GM21367 (cell line): ENCODE measurements around the gene PLEKHA7.

ENCODE experiments used
- ATAC-seq: cut with Tn5 transposase; IDR thresholded peaks from one replicate; pipeline ENCODE4 v1.9.1; 2021; ENCODE audit not compliant: unreplicated experiment

The PLEKHA7 gene

GRCh38 chr11:16777613-16777975, 236.6 kb downstream of the PLEKHA7 start:
- no peak for ATAC-seq

- ATAC-seq: no peak
These were observed 237.3 kb downstream of the PLEKHA7 start for GRCh38 chr11:16776711-16777612.

- no peak for ATAC-seq
These were observed 238.5 kb downstream of the PLEKHA7 start for GRCh38 chr11:16775614-16776283.

GRCh38 chr11:16774936-16775613, 239.1 kb downstream of the PLEKHA7 start:
- no peak for ATAC-seq

- ATAC-seq: no peak
These were observed 240.0 kb downstream of the PLEKHA7 start for GRCh38 chr11:16773981-16774935.

GRCh38 chr11:16772141-16772512, 242.1 kb downstream of the PLEKHA7 start:
- ATAC-seq: no peak

GRCh38 chr11:16771350-16772140, 242.7 kb downstream of the PLEKHA7 start:
- ATAC-seq: no peak

GRCh38 chr11:16770016-16770415, 244.2 kb downstream of the PLEKHA7 start:
- ATAC-seq: no peak

GRCh38 chr11:16769386-16769785, 244.8 kb downstream of the PLEKHA7 start:
- no peak for ATAC-seq

GRCh38 chr11:16767957-16768356, 246.3 kb downstream of the PLEKHA7 start:
- ATAC-seq: no peak

- no peak for ATAC-seq
These were observed 247.1 kb downstream of the PLEKHA7 start for GRCh38 chr11:16767137-16767536.

GRCh38 chr11:16764888-16765287, 249.3 kb downstream of the PLEKHA7 start:
- ATAC-seq: no peak

GRCh38 chr11:16763746-16764145, 250.5 kb downstream of the PLEKHA7 start:
- no peak for ATAC-seq

GRCh38 chr11:16759857-16760508, 254.2 kb downstream of the PLEKHA7 start:
- ATAC-seq: no peak

GRCh38 chr11:16758382-16759024, 255.7 kb downstream of the PLEKHA7 start:
- no peak for ATAC-seq

GRCh38 chr11:16750417-16750816, 263.8 kb downstream of the PLEKHA7 start:
- no peak for ATAC-seq

GRCh38 chr11:16749666-16750065, 264.5 kb downstream of the PLEKHA7 start:
- no peak for ATAC-seq

- ATAC-seq: no peak
These were observed 265.1 kb downstream of the PLEKHA7 start for GRCh38 chr11:16749092-16749491.
